ENCODE results near the gene HS3ST4.

DNA sequence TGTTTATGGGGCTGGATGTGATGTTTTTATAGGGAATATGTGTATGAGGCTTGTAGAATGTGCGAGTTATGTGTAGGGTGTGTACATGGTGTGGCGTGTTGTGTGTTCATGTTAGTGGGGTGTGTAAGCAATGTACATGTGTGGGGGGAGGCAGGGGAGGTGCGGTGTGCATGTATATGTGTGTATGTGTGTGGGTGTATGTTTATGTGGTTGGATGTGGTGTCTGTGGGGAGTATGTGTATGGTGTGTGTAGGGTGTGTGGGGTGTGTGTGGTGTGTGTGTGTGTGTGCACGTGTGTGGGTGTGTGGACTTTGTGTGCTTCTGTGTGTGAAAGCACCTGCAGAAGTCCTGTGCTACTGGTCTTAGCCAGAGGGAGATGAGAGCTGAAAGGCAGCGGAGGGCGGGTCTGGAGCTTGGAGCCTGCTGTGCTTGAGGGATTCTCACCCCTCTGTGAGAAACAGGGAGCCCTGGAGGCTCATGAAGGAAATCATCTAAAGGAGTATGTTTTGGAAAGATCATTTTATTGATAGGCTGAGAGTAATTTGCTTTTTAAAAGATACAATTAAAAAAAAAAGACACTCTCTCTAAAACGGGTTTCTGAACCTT is 222.7 kb downstream of the HS3ST4 start:
- TF ChIP-seq, protein P1, sequence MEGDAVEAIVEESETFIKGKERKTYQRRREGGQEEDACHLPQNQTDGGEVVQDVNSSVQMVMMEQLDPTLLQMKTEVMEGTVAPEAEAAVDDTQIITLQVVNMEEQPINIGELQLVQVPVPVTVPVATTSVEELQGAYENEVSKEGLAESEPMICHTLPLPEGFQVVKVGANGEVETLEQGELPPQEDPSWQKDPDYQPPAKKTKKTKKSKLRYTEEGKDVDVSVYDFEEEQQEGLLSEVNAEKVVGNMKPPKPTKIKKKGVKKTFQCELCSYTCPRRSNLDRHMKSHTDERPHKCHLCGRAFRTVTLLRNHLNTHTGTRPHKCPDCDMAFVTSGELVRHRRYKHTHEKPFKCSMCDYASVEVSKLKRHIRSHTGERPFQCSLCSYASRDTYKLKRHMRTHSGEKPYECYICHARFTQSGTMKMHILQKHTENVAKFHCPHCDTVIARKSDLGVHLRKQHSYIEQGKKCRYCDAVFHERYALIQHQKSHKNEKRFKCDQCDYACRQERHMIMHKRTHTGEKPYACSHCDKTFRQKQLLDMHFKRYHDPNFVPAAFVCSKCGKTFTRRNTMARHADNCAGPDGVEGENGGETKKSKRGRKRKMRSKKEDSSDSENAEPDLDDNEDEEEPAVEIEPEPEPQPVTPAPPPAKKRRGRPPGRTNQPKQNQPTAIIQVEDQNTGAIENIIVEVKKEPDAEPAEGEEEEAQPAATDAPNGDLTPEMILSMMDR (IDR thresholded peaks at IDR 0.05): no peak
- TF ChIP-seq POLR2A (IDR thresholded peaks at IDR 0.05): no peak
